T-helper 1 cell treated with Interleukin-12 subunit alpha and Interleukin-12 subunit beta and Interleukin-4 antibody, amounts not matched to agents 30 ng/mL and 1 ng/mL, for 36 hours (primary cell): ENCODE measurements around the gene DCDC2C. TPM values are rescaled to one million over a fixed set of nuclear protein-coding genes. Genes with fewer than 3 reads are reported as not detected.
"Not testable (repeated sequence)": the region's sequence is repeated elsewhere in the genome, so short reads cannot be mapped to it uniquely, and the experiment has no call there.

Experiments
- intact Hi-C: fragments of 100-400 bp; cut with micrococcal nuclease; formaldehyde crosslinking; loops from one replicate; pipeline ENCODE4 v1.15.1; 2024
- total RNA-seq: library from RNA; stranded (reverse); gene quantifications from 2 replicates; pipeline ENCODE4 v1.2.3, GENCODE V29; 2022

DCDC2C gene, protein sequence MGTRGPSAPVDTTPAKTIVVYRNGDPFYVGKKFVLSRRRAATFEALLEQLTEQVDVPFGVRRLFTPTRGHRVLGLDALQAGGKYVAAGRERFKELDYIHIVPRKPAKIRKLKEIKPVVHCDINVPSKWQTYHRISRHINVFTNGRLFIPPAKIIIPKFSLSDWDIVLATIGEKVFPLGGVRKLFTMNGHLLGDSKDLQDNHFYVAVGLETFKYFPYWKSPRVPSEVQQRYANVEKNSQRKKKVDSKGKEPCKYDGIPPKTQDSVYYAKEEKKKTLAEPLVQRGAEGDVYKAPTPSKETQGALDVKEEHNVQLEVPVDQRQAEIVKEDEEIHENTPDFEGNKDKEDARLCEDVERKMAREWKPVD
- total RNA-seq, result not detected in 2 replicates

- intact Hi-C loops, result no loop called here
Measured at GRCh38 chr2:3703236-3703756, at the start of gene DCDC2C. TSS of gene DCDC2C (plus strand) at chr2:3703575. CDS start at chr2:3703752, 177 bp downstream.

- intact Hi-C loops, result loop anchor here (5.0 kb wide), 1 partner anchor 482 kb away; no protein-coding TSS in a partner anchor
Measured at GRCh38 chr2:3654011-3654410, 49.4 kb upstream of the DCDC2C start.

- intact Hi-C loops, result loop anchor here (5.0 kb wide), 1 partner anchor 482 kb away; no protein-coding TSS in a partner anchor
Measured at GRCh38 chr2:3654531-3655225, 48.7 kb upstream of the DCDC2C start.

GRCh38 chr2:3655871-3656761 lies 47.3 kb upstream of the DCDC2C start:
- intact Hi-C loops, result no loop called here

- intact Hi-C loops, result no loop called here
Measured at GRCh38 chr2:3656762-3657721, 46.3 kb upstream of the DCDC2C start.

DNA sequence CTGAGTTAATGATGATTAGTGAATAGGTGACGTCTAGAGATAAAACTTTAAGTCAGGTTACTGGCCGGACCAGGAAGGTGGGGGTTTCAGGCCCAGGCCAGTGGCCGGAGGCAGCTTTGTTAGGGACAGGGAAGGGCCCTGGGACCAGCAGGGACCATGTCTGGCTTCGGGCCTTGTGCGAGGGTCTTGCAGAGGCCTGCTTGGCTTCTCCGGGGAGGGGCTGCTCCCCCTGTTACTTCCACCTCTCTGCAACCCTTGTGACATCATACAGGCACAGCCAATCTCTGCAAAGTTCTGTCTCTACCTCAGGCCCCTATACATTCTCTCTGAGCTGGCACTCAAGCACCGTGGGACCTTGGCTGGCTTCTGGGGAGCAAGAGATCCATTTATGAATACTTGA lies 45.5 kb upstream of the DCDC2C start, which contains the start of gene ALLC:
ALLC (plus strand) TSS at position 320 of the 400 bp plus-strand sequence. CDS start 12,958 bp downstream, outside the sequence.
- intact Hi-C loops, result no loop called here

GRCh38 chr2:3659447-3660432 lies 43.6 kb upstream of the DCDC2C start:
- intact Hi-C loops, result no loop called here

DNA sequence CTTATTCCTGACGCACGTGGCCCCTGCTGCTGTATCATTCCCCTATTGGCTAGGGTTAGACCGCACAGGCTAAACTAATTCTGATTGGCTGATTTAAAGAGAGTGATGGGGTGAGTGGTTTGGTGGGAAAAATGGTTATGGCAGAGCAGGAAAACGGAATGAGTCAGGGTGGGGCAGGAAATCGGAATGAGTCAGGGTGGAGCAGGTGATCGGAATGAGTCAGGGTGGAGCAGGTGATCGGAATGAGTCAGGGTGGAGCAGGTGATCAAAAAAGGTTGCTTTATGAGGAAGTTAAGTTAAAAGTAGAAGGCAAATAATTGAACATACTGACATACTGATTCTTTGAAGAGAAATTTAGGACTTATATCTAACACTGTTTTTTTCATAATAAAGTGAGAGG lies 42.7 kb upstream of the DCDC2C start:
- intact Hi-C loops, result not testable (repeated sequence)

GRCh38 chr2:3661149-3661660 lies 42.2 kb upstream of the DCDC2C start:
- intact Hi-C loops, result no loop called here

DNA sequence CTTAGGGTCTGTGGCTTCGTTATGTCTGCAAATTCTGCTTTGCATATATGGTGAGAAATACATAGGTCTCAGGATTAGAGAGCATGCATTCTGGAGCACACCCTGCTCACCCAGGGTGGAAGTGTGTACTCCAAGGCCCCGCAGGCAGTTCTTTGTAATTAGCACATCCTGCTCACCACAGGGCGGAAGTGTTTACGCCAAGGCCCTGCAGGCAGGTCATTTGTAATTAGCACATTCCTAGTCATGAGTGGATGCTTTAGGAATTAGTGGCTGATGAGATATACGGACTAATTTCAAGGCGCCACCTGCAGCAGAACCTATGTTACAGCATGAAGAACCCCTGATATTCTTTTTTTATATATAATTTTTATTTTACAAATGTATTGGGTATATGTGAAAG lies 41.1 kb upstream of the DCDC2C start:
- intact Hi-C loops, result no loop called here

- intact Hi-C loops, result no loop called here
Measured at GRCh38 chr2:3664118-3664517, 39.3 kb upstream of the DCDC2C start.

DNA sequence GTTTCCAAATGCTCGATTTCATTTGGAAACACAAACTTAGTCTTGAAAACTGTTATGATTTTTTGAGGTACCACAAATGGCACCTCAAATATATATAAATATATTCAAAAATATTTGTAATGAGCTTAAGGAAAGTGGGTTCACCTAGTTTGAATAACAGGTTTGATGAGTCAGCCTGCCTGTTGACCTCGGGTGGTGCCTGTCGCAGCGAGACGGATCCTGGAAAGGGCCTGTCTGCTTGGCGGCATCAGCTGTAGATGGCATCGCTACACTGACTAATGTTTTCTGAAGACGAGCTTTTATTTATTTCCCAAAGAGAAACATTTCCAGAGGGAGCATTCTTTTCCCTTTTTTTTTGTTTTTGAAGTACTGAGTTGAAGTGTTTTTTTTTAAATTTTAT lies 38.5 kb upstream of the DCDC2C start:
- intact Hi-C loops, result no loop called here

DNA sequence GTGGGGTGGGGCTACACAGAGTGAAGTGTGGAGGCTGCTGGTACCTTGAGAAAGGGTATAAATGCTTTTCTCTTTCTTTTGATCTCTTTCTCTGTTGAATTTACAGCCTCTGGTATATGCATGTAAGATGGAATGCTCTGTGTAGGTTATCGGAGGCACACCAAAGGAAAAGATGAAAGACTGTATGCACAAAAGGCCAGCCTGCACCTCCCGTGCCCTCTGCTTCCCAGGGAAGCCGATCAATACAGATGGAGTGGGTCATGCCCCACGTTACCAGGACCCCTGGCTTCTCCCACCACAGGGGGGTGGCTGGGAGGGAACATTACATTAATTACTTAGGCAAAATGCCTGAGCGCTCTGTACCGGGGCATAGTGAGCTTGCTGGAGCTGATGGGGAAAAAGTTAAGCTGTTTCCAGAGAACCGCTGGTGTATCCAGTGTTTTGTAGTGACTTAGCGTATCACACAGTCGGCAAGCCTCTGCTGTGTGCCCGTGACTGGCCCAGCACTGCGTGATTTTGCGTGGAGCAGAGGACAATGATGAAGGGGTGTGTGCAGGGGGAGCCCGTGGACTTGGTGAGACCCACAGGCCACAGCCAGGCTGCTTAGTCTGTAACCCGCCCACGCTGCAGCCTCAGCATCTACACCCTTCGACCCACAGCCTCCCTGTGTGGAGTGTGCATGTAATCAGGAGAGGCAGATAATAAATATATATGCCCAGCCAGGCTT lies 37.3 kb upstream of the DCDC2C start:
- intact Hi-C loops, result no loop called here

- intact Hi-C loops, result no loop called here
Measured at GRCh38 chr2:3666613-3666975, 36.8 kb upstream of the DCDC2C start.

DNA sequence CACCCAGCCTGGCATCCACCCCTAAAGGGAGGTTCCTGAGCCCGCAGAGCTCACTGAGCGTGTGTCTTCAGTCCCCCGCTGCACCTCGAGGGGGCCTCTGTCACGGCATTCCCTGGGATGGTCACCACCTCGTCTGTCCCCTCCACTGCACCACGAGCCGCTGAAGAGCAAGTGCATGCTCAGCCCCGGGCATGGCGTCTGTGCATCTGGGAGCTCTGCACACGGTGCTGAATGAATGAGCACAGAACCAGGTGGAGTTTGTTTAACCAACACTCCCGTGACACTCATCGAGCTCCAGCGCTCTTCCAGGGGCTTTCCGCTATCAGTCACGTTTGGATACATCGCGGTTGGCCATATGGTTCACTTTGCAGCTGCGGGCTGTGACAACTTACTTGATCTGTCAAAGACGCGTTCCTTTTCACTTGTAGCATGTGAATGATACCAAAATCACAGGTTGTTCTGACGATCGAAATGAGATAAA lies 36.2 kb upstream of the DCDC2C start:
- intact Hi-C loops, result no loop called here

DNA sequence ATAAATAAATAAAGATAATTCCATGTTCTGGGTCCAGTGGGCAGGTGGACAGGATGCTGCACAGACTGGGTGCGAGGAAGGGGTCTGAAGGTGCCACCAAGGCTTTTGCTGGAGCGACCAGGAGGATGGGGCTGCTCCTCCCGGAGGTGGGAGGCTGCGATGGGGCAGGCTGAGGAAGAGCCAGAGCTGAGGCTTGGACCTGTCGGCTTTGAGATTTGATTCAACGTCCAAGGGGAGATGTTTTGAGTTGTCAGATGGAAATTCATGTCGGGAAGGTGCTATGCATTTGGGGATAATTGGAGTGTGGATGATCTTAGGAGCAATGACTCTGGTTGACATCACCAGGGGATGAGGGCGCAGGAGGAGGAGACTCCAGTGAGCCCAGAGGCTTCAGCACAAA lies 33.7 kb upstream of the DCDC2C start:
- intact Hi-C loops, result no loop called here

DNA sequence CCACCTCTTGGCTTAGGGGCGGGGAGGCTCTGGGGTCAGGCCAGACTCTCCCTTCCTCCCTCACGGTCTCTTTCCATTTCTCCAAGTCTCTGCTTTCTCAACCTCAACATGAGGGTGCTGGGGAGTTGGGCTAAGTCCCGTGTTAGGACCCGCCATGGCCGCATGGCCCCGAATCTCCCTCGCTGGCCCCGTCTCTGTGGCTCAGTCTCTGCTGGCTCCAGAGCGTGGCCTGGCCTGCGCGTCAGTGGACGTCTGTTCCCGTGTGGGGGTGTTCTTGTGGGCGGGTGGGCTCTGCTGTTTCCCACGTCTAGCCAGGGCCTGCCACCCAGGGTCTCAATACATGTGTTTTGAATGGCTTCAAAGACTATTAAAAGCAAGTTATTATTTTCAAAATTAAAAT lies 33.0 kb upstream of the DCDC2C start:
- intact Hi-C loops, result no loop called here

- intact Hi-C loops, result no loop called here
Measured at GRCh38 chr2:3670941-3671340, 32.4 kb upstream of the DCDC2C start.
